NCI-H748 (cell line): ENCODE measurements around the gene GDI2.
"Not testable (repeated sequence)": the region's sequence is repeated elsewhere in the genome, so short reads cannot be mapped to it uniquely, and the experiment has no call there.

Experiments
- DNase-seq: peaks from one replicate; lab custom pipeline; 2025; ENCODE audit not compliant: unreplicated experiment; lab: John Stamatoyannopoulos, UW

The GDI2 gene

GRCh38 chr10:5828725-5829124 is 15.5 kb upstream of the GDI2 start:
- DNase-seq = no peak

GRCh38 chr10:5827841-5828240 is 14.6 kb upstream of the GDI2 start:
- no peak for DNase-seq

- not testable (repeated sequence) for DNase-seq
Measured at GRCh38 chr10:5826511-5826910, 13.3 kb upstream of the GDI2 start.

GRCh38 chr10:5818894-5819293 is 5.7 kb upstream of the GDI2 start:
- DNase-seq = no peak

GRCh38 chr10:5818048-5818331 is 4.8 kb upstream of the GDI2 start:
- DNase-seq = no peak

- no peak for DNase-seq
Measured at GRCh38 chr10:5817322-5818047, 4.3 kb upstream of the GDI2 start.

GRCh38 chr10:5816170-5816569 is 2.9 kb upstream of the GDI2 start:
- DNase-seq = no peak

- peak; percentile 29 for DNase-seq
Measured at GRCh38 chr10:5814110-5815107, 1.2 kb upstream of the GDI2 start.

GRCh38 chr10:5813091-5813340 is 218 bp downstream of the GDI2 start:
- no peak for DNase-seq

- DNase-seq = peak; percentile 51
Measured at GRCh38 chr10:5812283-5813090, 747 bp downstream of the GDI2 start.

GRCh38 chr10:5811387-5811821 is 1.8 kb downstream of the GDI2 start:
- DNase-seq = peak; percentile 2

GRCh38 chr10:5810225-5810624 is 3.0 kb downstream of the GDI2 start:
- DNase-seq = no peak

GRCh38 chr10:5809527-5810154 is 3.6 kb downstream of the GDI2 start:
- no peak for DNase-seq

GRCh38 chr10:5808783-5809392 is 4.3 kb downstream of the GDI2 start:
- not testable (repeated sequence) for DNase-seq

- DNase-seq = no peak
Measured at GRCh38 chr10:5806745-5807144, 6.5 kb downstream of the GDI2 start.

GRCh38 chr10:5805711-5806110 is 7.5 kb downstream of the GDI2 start:
- no peak for DNase-seq

GRCh38 chr10:5805260-5805659 is 8.0 kb downstream of the GDI2 start:
- no peak for DNase-seq

GRCh38 chr10:5804386-5804785 is 8.8 kb downstream of the GDI2 start:
- no peak for DNase-seq

- DNase-seq = no peak
Measured at GRCh38 chr10:5800782-5801181, 12.5 kb downstream of the GDI2 start.

- DNase-seq = no peak
Measured at GRCh38 chr10:5794236-5794635, 19.0 kb downstream of the GDI2 start.

GRCh38 chr10:5789626-5790025 is 23.6 kb downstream of the GDI2 start:
- DNase-seq = no peak
